ENCODE results near the gene DNASE1L1.

DNA sequence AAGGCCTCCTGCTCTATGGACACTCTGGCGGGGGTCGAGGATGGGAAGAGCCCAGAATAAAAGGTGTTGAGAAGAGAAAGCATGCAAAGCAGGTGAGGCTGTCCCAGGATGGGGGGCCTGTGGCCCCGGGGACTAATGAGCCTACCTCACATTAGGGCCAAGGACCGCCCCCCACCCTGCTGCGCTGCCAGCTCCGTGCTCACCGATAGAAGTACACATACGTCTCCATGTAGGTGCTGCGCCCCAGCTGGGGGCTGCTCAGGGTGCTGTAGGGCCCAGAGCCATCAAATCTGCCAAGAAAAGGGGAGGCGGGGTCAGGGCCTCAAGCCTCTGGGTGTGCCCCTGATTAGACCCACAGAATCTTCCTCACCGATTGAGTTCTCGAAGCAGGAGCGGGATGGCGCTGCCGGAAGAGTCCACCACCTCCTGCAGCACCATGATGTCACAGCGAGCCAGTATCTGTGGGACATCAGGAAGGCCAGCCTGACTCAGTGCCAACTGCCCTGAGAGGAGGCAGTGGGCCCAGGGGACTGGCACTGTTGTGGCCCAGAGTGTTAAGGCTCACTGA lies 4.3 kb downstream of the DNASE1L1 start:
- TF ChIP-seq, protein P1, sequence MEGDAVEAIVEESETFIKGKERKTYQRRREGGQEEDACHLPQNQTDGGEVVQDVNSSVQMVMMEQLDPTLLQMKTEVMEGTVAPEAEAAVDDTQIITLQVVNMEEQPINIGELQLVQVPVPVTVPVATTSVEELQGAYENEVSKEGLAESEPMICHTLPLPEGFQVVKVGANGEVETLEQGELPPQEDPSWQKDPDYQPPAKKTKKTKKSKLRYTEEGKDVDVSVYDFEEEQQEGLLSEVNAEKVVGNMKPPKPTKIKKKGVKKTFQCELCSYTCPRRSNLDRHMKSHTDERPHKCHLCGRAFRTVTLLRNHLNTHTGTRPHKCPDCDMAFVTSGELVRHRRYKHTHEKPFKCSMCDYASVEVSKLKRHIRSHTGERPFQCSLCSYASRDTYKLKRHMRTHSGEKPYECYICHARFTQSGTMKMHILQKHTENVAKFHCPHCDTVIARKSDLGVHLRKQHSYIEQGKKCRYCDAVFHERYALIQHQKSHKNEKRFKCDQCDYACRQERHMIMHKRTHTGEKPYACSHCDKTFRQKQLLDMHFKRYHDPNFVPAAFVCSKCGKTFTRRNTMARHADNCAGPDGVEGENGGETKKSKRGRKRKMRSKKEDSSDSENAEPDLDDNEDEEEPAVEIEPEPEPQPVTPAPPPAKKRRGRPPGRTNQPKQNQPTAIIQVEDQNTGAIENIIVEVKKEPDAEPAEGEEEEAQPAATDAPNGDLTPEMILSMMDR (IDR thresholded peaks at IDR 0.05), result no peak
- TF ChIP-seq EZH2phosphoT487 (IDR thresholded peaks at IDR 0.05), result no peak
